Smooth muscle cell (in vitro differentiated cells): ENCODE measurements around the gene NCBP3. TPM values are rescaled to one million over a fixed set of nuclear protein-coding genes. Genes with fewer than 3 reads are reported as not detected.
A peak's percentile ranks its signal among the peaks of the same experiment; 100 is the strongest.

ENCODE experiments used
- DNase-seq: peaks from one replicate; lab custom pipeline; 2025; ENCODE audit not compliant: unreplicated experiment; lab: John Stamatoyannopoulos, UW
- H2AFZ ChIP-seq: fragments of 200-600 bp; sonication (generic); 2 replicates; pipeline ENCODE4 v1.6.0; 2016; ENCODE audit warnings: antibody characterized with exemption, low read depth, mild to moderate bottlenecking
- H3F3A ChIP-seq: fragments of 200-600 bp; sonication (generic); 2 replicates; pipeline ENCODE4 v1.6.0; 2017; ENCODE audit warnings: antibody characterized with exemption, low read depth
- H3K27ac ChIP-seq: fragments of 200-600 bp; sonication (generic); 2 replicates; pipeline ENCODE4 v1.5.1; 2016; ENCODE audit warnings: low read depth, mild to moderate bottlenecking
- H3K27me3 ChIP-seq: fragments of 200-600 bp; sonication (generic); 2 replicates; pipeline ENCODE4 v1.6.1; 2016; ENCODE audit warnings: low read depth, mild to moderate bottlenecking
- H3K36me3 ChIP-seq: fragments of 200-600 bp; sonication (generic); 2 replicates; pipeline ENCODE4 v1.5.1; 2016; ENCODE audit warnings: low read depth
- H3K4me1 ChIP-seq: fragments of 200-600 bp; sonication (generic); 2 replicates; pipeline ENCODE4 v1.5.1; 2016; ENCODE audit warnings: low read depth
- H3K4me2 ChIP-seq: fragments of 200-600 bp; sonication (generic); 2 replicates; pipeline ENCODE4 v1.6.0; 2016; ENCODE audit warnings: mild to moderate bottlenecking
- H3K4me3 ChIP-seq: fragments of 200-600 bp; sonication (generic); 2 replicates; pipeline ENCODE4 v1.5.1; 2016; ENCODE audit warnings: mild to moderate bottlenecking
- H3K79me2 ChIP-seq: fragments of 200-600 bp; sonication (generic); 2 replicates; pipeline ENCODE4 v1.6.0; 2016; ENCODE audit warnings: low read depth, mild to moderate bottlenecking
- H3K9ac ChIP-seq: fragments of 200-600 bp; sonication (generic); 2 replicates; pipeline ENCODE4 v1.6.0; 2016; ENCODE audit warnings: low read depth
- H3K9me3 ChIP-seq: fragments of 200-600 bp; sonication (generic); replicated peaks from 2 replicates; pipeline ENCODE4 v1.5.1; 2016; ENCODE audit warnings: low read depth
- H4K20me1 ChIP-seq: fragments of 200-600 bp; sonication (generic); 2 replicates; pipeline ENCODE4 v1.6.0; 2016; ENCODE audit warnings: low read depth
- WGBS: methylation state at CpG from one replicate; pipeline ENCODE4 v1.1.7; 2016; ENCODE audit warnings: low lambda C conversion rate; 5-methylcytosine and 5-hydroxymethylcytosine counted together
- polyA plus RNA-seq: library from polyadenylated mRNA; unstranded; fragments of >200 nt; fragmentation: Nextera tagmentation; extraction: Ambion mirVana; gene quantifications from 2 replicates; pipeline ENCODE4 v1.2.1, GENCODE V29; 2016
- total RNA-seq: library from RNA; depleted of rRNA; stranded (reverse); fragments of >200 nt; gene quantifications from 2 replicates; pipeline ENCODE4 v1.2.3, GENCODE V29; 2014
- TF ChIP-seq, protein P1 (sequence below): fragments of 200-600 bp; sonication (generic); IDR thresholded peaks from 2 replicates; pipeline ENCODE4 v1.5.1; 2017; ENCODE audit warnings: borderline replicate concordance, mild to moderate bottlenecking, antibody characterized with exemption; ENCODE audit not compliant: insufficient read depth, poor library complexity, severe bottlenecking

Gene NCBP3
- total and polyA plus RNA-seq, 2 experiments from 2014 or later: 28.3 to 30.7 TPM

DNA sequence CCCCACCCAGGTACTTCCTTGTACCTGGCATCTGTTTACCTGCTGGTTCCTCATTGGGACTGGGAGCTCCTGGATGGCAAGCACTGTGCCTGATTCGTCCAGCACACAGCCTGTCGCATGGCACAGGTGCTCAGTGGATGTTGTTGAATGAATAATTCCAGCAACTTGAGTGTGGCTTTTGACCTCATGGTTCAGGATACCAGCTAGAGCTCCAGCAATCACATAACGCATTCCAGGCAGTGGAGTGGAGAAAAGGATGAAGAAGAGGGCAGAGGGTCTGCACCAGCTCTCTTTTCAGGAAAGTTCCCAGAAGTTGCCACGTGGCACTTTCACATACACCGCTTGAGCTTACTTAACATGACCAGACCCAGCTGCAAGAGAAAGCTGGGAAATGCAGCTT, 48.1 kb upstream of the NCBP3 start:
- H2AFZ ChIP-seq: no peak overlapping the region
- TF ChIP-seq, protein P1, sequence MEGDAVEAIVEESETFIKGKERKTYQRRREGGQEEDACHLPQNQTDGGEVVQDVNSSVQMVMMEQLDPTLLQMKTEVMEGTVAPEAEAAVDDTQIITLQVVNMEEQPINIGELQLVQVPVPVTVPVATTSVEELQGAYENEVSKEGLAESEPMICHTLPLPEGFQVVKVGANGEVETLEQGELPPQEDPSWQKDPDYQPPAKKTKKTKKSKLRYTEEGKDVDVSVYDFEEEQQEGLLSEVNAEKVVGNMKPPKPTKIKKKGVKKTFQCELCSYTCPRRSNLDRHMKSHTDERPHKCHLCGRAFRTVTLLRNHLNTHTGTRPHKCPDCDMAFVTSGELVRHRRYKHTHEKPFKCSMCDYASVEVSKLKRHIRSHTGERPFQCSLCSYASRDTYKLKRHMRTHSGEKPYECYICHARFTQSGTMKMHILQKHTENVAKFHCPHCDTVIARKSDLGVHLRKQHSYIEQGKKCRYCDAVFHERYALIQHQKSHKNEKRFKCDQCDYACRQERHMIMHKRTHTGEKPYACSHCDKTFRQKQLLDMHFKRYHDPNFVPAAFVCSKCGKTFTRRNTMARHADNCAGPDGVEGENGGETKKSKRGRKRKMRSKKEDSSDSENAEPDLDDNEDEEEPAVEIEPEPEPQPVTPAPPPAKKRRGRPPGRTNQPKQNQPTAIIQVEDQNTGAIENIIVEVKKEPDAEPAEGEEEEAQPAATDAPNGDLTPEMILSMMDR: no peak
- DNase-seq: no peak
- H3K4me3 ChIP-seq: no peak overlapping the region
- H3K9me3 ChIP-seq: no peaks in the 10 kb centered on the region
- H3K4me1 ChIP-seq: peaks cover 25% of the 10 kb centered on the region
- peaks cover 7% of the 10 kb centered on the region for H4K20me1 ChIP-seq
- no peaks in the 10 kb centered on the region for H3K36me3 ChIP-seq
- H3K79me2 ChIP-seq: no peaks in the 10 kb centered on the region
- no peak overlapping the region for H3K27ac ChIP-seq
- no peaks in the 10 kb centered on the region for H3K27me3 ChIP-seq
- H3K4me2 ChIP-seq: no peak overlapping the region
- peaks cover 19% of the 10 kb centered on the region for H3F3A ChIP-seq
- H3K9ac ChIP-seq: no peak overlapping the region
- 93% methylated on average over 5 of the region's 5 CpGs for WGBS

DNA sequence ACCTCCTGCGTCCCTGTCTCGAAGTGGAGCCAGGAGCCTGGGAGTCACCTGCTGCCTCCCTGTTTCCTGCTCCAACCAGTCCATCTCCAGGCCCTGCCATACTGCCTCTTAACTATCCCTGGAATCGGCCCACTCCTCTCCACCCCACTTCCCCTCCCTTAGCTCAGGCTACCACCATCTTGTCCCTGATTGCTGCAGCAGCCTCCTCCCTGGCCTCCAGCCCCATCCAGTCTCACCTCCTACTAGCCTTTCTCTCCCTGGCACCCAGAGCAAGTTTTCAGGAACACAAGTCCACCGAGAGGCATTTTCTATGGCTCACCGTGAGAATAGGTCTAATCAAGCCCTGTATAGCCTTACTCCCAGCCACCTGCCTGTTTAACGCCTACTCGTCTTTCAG, 47.7 kb upstream of the NCBP3 start:
- H2AFZ ChIP-seq: no peak overlapping the region
- H4K20me1 ChIP-seq: peaks cover 7% of the 10 kb centered on the region
- H3K4me3 ChIP-seq: no peak overlapping the region
- TF ChIP-seq, protein P1: no peak
- H3K4me2 ChIP-seq: peak overlapping the region; percentile 88
- no peaks in the 10 kb centered on the region for H3K9me3 ChIP-seq
- H3K9ac ChIP-seq: no peak overlapping the region
- no peaks in the 10 kb centered on the region for H3K36me3 ChIP-seq
- WGBS: 75% methylated on average over 7 of the region's 7 CpGs
- no peaks in the 10 kb centered on the region for H3K27me3 ChIP-seq
- no peak for DNase-seq
- H3K79me2 ChIP-seq: no peaks in the 10 kb centered on the region
- H3K4me1 ChIP-seq: peaks cover 25% of the 10 kb centered on the region
- no peak overlapping the region for H3K27ac ChIP-seq
- peaks cover 22% of the 10 kb centered on the region for H3F3A ChIP-seq

- WGBS: 8% methylated on average over 15 of the region's 75 CpGs
- peaks cover 27% of the 10 kb centered on the region for H3K4me1 ChIP-seq
These were observed 47.1 kb upstream of the NCBP3 start, which contains the start of gene CAMKK1 for GRCh38 chr17:3893003-3893719. Gene CAMKK1, minus strand, starts transcription at chr17:3893053. Its CDS starts 7,366 bp downstream, at chr17:3885687.

More at GRCh38 chr17:3893003-3893719, 47.1 kb upstream of the NCBP3 start, which contains the start of gene CAMKK1:
- H3K79me2 ChIP-seq: no peaks in the 10 kb centered on the region
- peak within 1 kb of the TSS; percentile 73 for H3K4me3 ChIP-seq
- H3K4me2 ChIP-seq: peak within 1 kb of the TSS; percentile 97
- no peaks in the 10 kb centered on the region for H3K36me3 ChIP-seq
- peaks cover 22% of the 10 kb centered on the region for H3F3A ChIP-seq
- peak; percentile 85 for DNase-seq
- TF ChIP-seq, protein P1: no peak
- peak within 1 kb of the TSS; percentile 80 for H2AFZ ChIP-seq
- peaks cover 7% of the 10 kb centered on the region for H4K20me1 ChIP-seq
- H3K27me3 ChIP-seq: no peaks in the 10 kb centered on the region
- peak within 1 kb of the TSS; percentile 99 for H3K27ac ChIP-seq
- H3K9me3 ChIP-seq: no peaks in the 10 kb centered on the region
- peak within 1 kb of the TSS; percentile 56 for H3K9ac ChIP-seq
